WERI-Rb-1 (cell line): ENCODE results near the gene TPRN.
A peak's percentile ranks its signal among the peaks of the same experiment; 100 is the strongest.

Experiments used
- DNase-seq: peaks from one replicate; pipeline ENCODE4 v3.0.0-alpha.2; 2020
- H3K27ac ChIP-seq: fragments of 250-450 bp; sonication (Bioruptor Pico); 2 replicates; pipeline ENCODE4 v1.5.1; 2020; ENCODE audit warnings: mild to moderate bottlenecking, moderate library complexity
- H3K27me3 ChIP-seq: fragments of 250-450 bp; sonication (Bioruptor Pico); 2 replicates; pipeline ENCODE4 v1.5.1; 2021; ENCODE audit warnings: mild to moderate bottlenecking, low read depth, moderate library complexity; ENCODE audit not compliant: insufficient read depth, severe bottlenecking
- H3K36me3 ChIP-seq: fragments of 250-450 bp; sonication (Bioruptor Pico); 2 replicates; pipeline ENCODE4 v1.5.1; 2020; ENCODE audit warnings: mild to moderate bottlenecking, moderate library complexity
- H3K4me3 ChIP-seq: 2 replicates; pipeline ENCODE4 v1.5.1; 2011; ENCODE audit warnings: low read depth, mild to moderate bottlenecking, control low read depth, low read length
- H3K9me3 ChIP-seq: fragments of 250-450 bp; sonication (Bioruptor Pico); 2 replicates; pipeline ENCODE4 v1.5.1; 2021; ENCODE audit warnings: mild to moderate bottlenecking, moderate library complexity; ENCODE audit not compliant: severe bottlenecking
- TF ChIP-seq, protein P1 (sequence below): IDR thresholded peaks from 2 replicates; pipeline ENCODE4 v1.5.1; 2011; ENCODE audit warnings: low read depth, mild to moderate bottlenecking, control low read depth, inconsistent platforms, low read length

Gene TPRN

GRCh38 chr9:137213160-137214060, 12.9 kb upstream of the TPRN start:
- no peak for DNase-seq
- H3K36me3 ChIP-seq = no peaks in the 10 kb centered on the region
- TF ChIP-seq, protein P1, sequence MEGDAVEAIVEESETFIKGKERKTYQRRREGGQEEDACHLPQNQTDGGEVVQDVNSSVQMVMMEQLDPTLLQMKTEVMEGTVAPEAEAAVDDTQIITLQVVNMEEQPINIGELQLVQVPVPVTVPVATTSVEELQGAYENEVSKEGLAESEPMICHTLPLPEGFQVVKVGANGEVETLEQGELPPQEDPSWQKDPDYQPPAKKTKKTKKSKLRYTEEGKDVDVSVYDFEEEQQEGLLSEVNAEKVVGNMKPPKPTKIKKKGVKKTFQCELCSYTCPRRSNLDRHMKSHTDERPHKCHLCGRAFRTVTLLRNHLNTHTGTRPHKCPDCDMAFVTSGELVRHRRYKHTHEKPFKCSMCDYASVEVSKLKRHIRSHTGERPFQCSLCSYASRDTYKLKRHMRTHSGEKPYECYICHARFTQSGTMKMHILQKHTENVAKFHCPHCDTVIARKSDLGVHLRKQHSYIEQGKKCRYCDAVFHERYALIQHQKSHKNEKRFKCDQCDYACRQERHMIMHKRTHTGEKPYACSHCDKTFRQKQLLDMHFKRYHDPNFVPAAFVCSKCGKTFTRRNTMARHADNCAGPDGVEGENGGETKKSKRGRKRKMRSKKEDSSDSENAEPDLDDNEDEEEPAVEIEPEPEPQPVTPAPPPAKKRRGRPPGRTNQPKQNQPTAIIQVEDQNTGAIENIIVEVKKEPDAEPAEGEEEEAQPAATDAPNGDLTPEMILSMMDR = 0 out of 2 replicates have a peak, but pooled peaks have one; percentile 22

DNA sequence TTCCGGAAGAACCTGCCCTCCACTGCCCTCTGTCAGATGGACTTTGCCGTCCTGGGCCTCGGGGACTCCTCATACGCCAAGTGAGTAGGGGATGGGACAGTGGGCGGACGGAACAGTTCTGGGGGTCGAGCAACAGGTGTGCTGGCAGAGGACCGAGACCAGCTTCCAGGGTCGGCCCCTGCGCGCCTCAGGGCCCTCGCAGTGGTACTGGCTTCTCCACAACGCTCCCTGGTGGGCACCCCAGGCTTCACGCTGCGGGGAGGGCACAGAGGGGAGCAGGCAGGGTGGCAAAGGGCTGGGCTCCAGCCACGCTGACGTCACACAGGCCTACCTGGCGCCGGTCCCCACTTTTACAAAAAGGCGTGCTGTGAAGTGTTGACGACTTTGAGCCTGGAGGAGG, 12.0 kb upstream of the TPRN start:
- TF ChIP-seq, protein P1 = no peak
- H3K27ac ChIP-seq = no peak overlapping the region
- H3K27me3 ChIP-seq = no peaks in the 10 kb centered on the region
- DNase-seq = no peak
- no peaks in the 10 kb centered on the region for H3K9me3 ChIP-seq
- no peaks in the 10 kb centered on the region for H3K36me3 ChIP-seq
- no peak overlapping the region for H3K4me3 ChIP-seq

More at GRCh38 chr9:137213160-137214060, 12.9 kb upstream of the TPRN start:
- H3K9me3 ChIP-seq = no peaks in the 10 kb centered on the region
- no peak overlapping the region for H3K4me3 ChIP-seq
- H3K27ac ChIP-seq = no peak overlapping the region
- no peaks in the 10 kb centered on the region for H3K27me3 ChIP-seq

DNA sequence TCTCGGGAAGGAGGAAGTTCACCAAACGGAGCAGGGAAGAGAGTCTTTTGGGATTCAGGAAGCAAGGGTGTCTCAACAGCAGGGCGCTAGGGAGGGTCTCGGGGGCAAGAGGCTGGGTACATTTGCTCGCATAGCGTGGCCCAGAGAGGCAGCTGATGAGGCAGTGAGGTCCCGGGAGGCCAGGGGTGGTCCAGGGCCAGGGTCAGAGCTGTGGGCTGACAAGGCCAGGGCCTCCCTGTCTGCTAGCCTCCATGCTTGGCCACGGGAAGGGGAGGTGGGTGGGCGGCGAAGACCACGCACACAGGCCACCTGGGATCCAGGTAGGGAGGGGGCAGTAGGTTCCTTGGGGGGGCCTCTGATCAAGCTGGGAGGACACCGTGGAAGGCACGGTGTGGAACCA, 11.0 kb upstream of the TPRN start:
- no peak overlapping the region for H3K27ac ChIP-seq
- TF ChIP-seq, protein P1 = no peak
- no peak overlapping the region for H3K4me3 ChIP-seq
- no peaks in the 10 kb centered on the region for H3K36me3 ChIP-seq
- no peaks in the 10 kb centered on the region for H3K9me3 ChIP-seq
- no peaks in the 10 kb centered on the region for H3K27me3 ChIP-seq
- DNase-seq = no peak

DNA sequence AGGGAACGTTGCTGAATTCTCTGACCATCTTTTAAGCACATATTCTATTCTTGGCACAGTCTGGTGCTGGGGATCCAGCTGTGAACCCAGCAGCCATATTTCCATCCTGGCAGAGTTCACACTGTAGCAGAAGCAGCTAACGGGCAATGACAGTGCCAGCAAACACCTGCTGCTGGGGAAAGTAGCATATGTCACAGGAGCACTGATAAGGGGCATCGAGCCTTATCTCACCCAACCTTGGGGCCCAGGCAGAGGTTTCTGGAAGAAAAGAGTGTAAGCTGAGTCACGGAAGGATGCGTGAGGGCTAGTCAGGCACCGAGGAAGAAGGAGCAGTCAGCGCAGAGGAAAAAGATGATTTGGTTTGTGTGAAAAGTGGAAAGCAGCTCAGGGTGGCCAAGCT, 6.1 kb upstream of the TPRN start:
- no peak for DNase-seq
- H3K9me3 ChIP-seq = no peaks in the 10 kb centered on the region
- no peaks in the 10 kb centered on the region for H3K36me3 ChIP-seq
- no peak overlapping the region for H3K27ac ChIP-seq
- H3K27me3 ChIP-seq = no peaks in the 10 kb centered on the region
- H3K4me3 ChIP-seq = no peak overlapping the region; the same call in 1 of the 2 replicates
- TF ChIP-seq, protein P1 = no peak

DNA sequence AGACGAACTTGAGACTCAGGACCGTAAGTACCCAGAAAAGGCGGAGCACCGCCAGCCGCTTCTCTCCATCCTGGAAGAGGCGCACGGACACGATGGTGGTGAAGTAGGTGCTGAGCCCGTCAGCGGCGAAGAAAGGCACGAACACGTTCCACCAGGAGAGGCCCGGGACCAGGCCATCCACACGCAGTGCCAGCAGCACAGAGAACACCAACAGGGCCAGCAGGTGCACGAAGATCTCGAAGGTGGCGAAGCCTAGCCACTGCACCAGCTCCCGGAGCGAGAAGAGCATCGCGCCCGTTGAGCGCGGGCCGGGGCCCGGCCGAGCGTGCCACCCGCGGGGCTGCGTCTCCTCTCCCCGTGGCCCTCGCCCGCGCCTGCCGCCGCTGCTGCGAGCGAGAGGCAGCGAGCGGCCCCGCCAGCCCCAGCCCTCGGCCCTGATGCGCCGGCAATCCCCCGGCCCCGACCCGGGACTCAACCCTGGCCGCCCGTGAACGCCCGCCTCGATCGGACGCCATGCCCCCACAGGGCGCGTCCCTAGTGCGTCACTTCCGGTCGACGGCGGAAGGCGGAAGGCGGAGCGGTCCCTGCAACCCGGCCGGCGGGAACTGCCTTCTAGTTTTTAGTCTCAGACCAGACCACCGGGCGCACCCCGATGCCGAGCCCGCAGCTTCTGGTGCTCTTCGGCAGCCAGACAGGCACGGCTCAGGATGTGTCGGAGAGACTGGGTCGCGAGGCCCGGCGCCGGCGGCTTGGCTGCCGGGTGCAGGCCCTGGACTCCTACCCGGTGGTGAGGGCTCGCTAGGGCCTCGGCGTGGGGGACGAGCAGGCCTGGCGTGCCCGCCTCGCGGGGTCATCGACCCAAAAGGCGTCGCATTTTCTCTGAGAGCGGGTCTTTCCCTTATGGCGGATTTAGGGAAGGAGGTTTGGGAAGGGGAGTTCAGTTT, 4.9 kb upstream of the TPRN start, which contains the start of the genes NDOR1 and TMEM203:
Gene NDOR1 (plus strand): TSS at position 575 of the 944 bp plus-strand sequence. CDS start 78 bp downstream, at position 653.
Gene TMEM203 (minus strand): TSS at position 523 of the 944 bp plus-strand sequence. CDS start 234 bp downstream, at position 289.
- Histone ChIP-seq H3K27me3 (no peaks in the 10 kb centered on the region), H3K36me3 (no peaks in the 10 kb centered on the region), H3K4me3 (peak within 1 kb of the TSS; percentile 82), H3K9me3 (no peaks in the 10 kb centered on the region), H3K27ac (peak within 1 kb of the TSS; percentile 80)
- TF ChIP-seq, protein P1 = no peak
- peak; percentile 69 for DNase-seq
